ENCODE data around the gene WDR72. TPM values are rescaled to one million over a fixed set of nuclear protein-coding genes. Genes with fewer than 3 reads are reported as not detected.
A peak's percentile ranks its signal among the peaks of the same experiment; 100 is the strongest.

Gene WDR72
- total and polyA plus RNA-seq, 2 of the 8 experiments (the other 6 are each of a cell fraction or from before 2014, with no cell fraction given): 1.2 to 1.9 TPM

GRCh38 chr15:53758412-53758811 is 1.1 kb downstream of the WDR72 start:
- H3K36me3 ChIP-seq (ENCODE audit: control insufficient read depth in 2 of 4, insufficient read depth in 4 of 4, low read length in 3 of 4): no peaks in the 10 kb centered on the region
- no peak overlapping the region for H4K5ac ChIP-seq (ENCODE audit: insufficient read length, low read depth, low read length)
- H3K4ac ChIP-seq (replicated peaks; ENCODE audit: insufficient read length, low read depth, low read length): no peak overlapping the region
- peaks cover 0 to 3% (median 1%) of the 10 kb centered on the region in 4 experiments; a peak in 3 of 7 replicates for H3K4me1 ChIP-seq (replicated peaks in 1 of 4; ENCODE audit: control insufficient read depth in 3 of 4, insufficient read depth in 4 of 4, low read length in 3 of 4)
- H2AFZ ChIP-seq (ENCODE audit: low read length): no peak overlapping the region
- no peak overlapping the region for H3K18ac ChIP-seq (ENCODE audit: extremely low read depth, low read length)
- H3K23me2 ChIP-seq (ENCODE audit: low read depth, low read length): peaks cover 4% of the 10 kb centered on the region
- no peak overlapping the region for H2BK20ac ChIP-seq (ENCODE audit: low read length)
- no peaks in the 10 kb centered on the region for H3K79me2 ChIP-seq (ENCODE audit: control insufficient read depth in 1 of 2, insufficient read depth in 2 of 2, low read length in 2 of 2)
- DNase-seq (ENCODE audit: low read depth in 1 of 2, low spot score in 2 of 2): no peak
- H2AK5ac ChIP-seq (ENCODE audit: low read depth, low read length): no peak overlapping the region
- H3K9me3 ChIP-seq (ENCODE audit: insufficient read depth in 2 of 2, low read depth in 1 of 2, low read length in 1 of 2): no peaks in the 10 kb centered on the region
- POLR2A ChIA-PET (ENCODE audit: partially characterized antibody): interaction anchor here (0.6 kb wide), 1 partner anchor 1544 kb away, joined by 4 read pairs; no protein-coding TSS in a partner anchor
- no peak overlapping the region for H2BK120ac ChIP-seq (replicated peaks; ENCODE audit: low read depth, low read length)
- H2BK5ac ChIP-seq (ENCODE audit: low read depth, low read length): no peak overlapping the region
- peak overlapping the region; percentile 95 to 97; a peak in 2 of 4 replicates for H3K4me2 ChIP-seq (ENCODE audit: insufficient read depth in 1 of 2, low read depth in 2 of 2, low read length in 2 of 2)
- WGBS, 2 experiments (ENCODE audit: extremely low coverage in 1 of 2, insufficient coverage in 1 of 2, insufficient read length in 1 of 2, insufficient replicate concordance in 2 of 2, low coverage in 1 of 2, low lambda C conversion rate in 2 of 2, missing lambda C conversion rate in 1 of 2): 30% methylated on average over 2 of the region's 7 CpGs; no CpG with 5 or more reads in 1 of the 2 experiments
- peak overlapping the region in 1 of 4 experiments; percentile 66; a peak in 2 of 8 replicates for H3K4me3 ChIP-seq (ENCODE audit: extremely low read depth in 1 of 4, insufficient read depth in 2 of 4, low read depth in 3 of 4, low read length in 4 of 4)
- no peak overlapping the region for H4K91ac ChIP-seq (replicated peaks; ENCODE audit: insufficient read length, low read length)
- no peaks in the 10 kb centered on the region for H3K79me1 ChIP-seq (ENCODE audit: low read depth, low read length)
- no peak overlapping the region for H3K9ac ChIP-seq (replicated peaks in 1 of 4; ENCODE audit: extremely low read depth in 1 of 4, low read depth in 3 of 4, low read length in 3 of 4)
- no peak overlapping the region for H3K56ac ChIP-seq (replicated peaks; ENCODE audit: insufficient read length, low read depth, low read length)
- no peak overlapping the region for H3K27ac ChIP-seq (ENCODE audit: low read depth, low read length)
- no peak for FAIRE-seq
- H4K8ac ChIP-seq (ENCODE audit: extremely low read depth, insufficient read depth, low read length): no peak overlapping the region
- H3K23ac ChIP-seq (ENCODE audit: insufficient read length): no peak overlapping the region
- no peak overlapping the region for H3K14ac ChIP-seq (ENCODE audit: insufficient read length)
- no peaks in the 10 kb centered on the region for H4K20me1 ChIP-seq (replicated peaks in 1 of 2; ENCODE audit: control insufficient read depth in 1 of 2, insufficient read depth in 2 of 2, low read length in 2 of 2)
- H3K27me3 ChIP-seq (replicated peaks in 1 of 4; ENCODE audit: control insufficient read depth in 3 of 4, extremely low read depth in 1 of 4, insufficient read depth in 3 of 4, low read length in 3 of 4): peaks cover 4 to 18% (median 12%) of the 10 kb centered on the region in 4 experiments
- H2BK15ac ChIP-seq (ENCODE audit: low read length): no peak overlapping the region
- CTCF ChIA-PET (ENCODE audit: partially characterized antibody): interaction anchor here (0.7 to 1.5 kb wide), 2 partner anchors 42 to 52 kb away, joined by 3 to 5 read pairs; no protein-coding TSS in a partner anchor
- H2BK12ac ChIP-seq (ENCODE audit: low read depth, low read length): no peak overlapping the region
- TF ChIP-seq BRCA1 (IDR thresholded peaks at IDR 0.05; ENCODE audit: low read depth, low read length): no peak
- no peak for TF ChIP-seq TAF1 (IDR thresholded peaks at IDR 0.05; ENCODE audit: low read depth, low read length)
- TF ChIP-seq SUZ12 (IDR thresholded peaks at IDR 0.05; ENCODE audit: low read length): no peak
- TF ChIP-seq SAP30 (IDR thresholded peaks at IDR 0.05; ENCODE audit: insufficient read depth, insufficient replicate concordance, low read length): no peak
- no peak for TF ChIP-seq GABPA (IDR thresholded peaks at IDR 0.05; ENCODE audit: borderline replicate concordance, insufficient read depth, low read length)
- TF ChIP-seq ATF2 (IDR thresholded peaks at IDR 0.05; ENCODE audit: low read length): no peak
- TF ChIP-seq SP1 (IDR thresholded peaks at IDR 0.05; ENCODE audit: low read depth, low read length): no peak
- TF ChIP-seq TAF7 (optimal IDR thresholded peaks at IDR 0.05; ENCODE audit: borderline replicate concordance, low read depth, low read length): no peak
- TF ChIP-seq KDM4A (IDR thresholded peaks at IDR 0.05; ENCODE audit: low read depth, low read length, severe bottlenecking): no peak
- no peak for TF ChIP-seq POLR2A (IDR thresholded peaks at IDR 0.05; ENCODE audit: control extremely low read depth in 1 of 2, low read depth in 2 of 2, low read length in 2 of 2)
- no peak for TF ChIP-seq YY1 (IDR thresholded peaks at IDR 0.05; ENCODE audit: low read depth, low read length)
- no peak for TF ChIP-seq RXRA (IDR thresholded peaks at IDR 0.05; ENCODE audit: insufficient read depth, low read depth, low read length)
- no peak for TF ChIP-seq CHD1 (IDR thresholded peaks at IDR 0.05; ENCODE audit: low read depth, low read length)
